Stomach (tissue), 9 donors: Measurements from ENCODE around the gene LOXHD1. TPM values are rescaled to one million over a fixed set of nuclear protein-coding genes. Genes with fewer than 3 reads are reported as not detected.

Experiments used
- DNase-seq, 2 donors: peaks; one replicate each; pipeline versions ENCODE4 v3.0.0 to v3.0.0-alpha.2; 2013 to 2019
- H3K27ac ChIP-seq, 5 donors: fragments of 200-600 bp in 4 of 5; sonication (generic) in 4 of 5; one replicate each; pipeline ENCODE4 v1.5.1; 2013 to 2019; ENCODE audit warnings: mild to moderate bottlenecking in 1 of 5, moderate library complexity in 1 of 5
- H3K27me3 ChIP-seq, 3 donors: fragments of 200-600 bp; sonication (generic); one replicate each; pipeline ENCODE4 v1.5.1; 2017 to 2019; ENCODE audit warnings: mixed run types in 1 of 3
- H3K36me3 ChIP-seq, 4 donors: fragments of 200-600 bp; sonication (generic); 1 replicate in 3 of 4; 2 replicates in 1 of 4; pipeline ENCODE4 v1.5.1; 2016 to 2019
- H3K4me1 ChIP-seq, 4 donors: fragments of 200-600 bp; sonication (generic); one replicate each; pipeline ENCODE4 v1.5.1; 2016 to 2019
- H3K4me3 ChIP-seq, 4 donors: fragments of 200-600 bp; sonication (generic) in 3 of 4; one replicate each; pipeline ENCODE4 v1.5.1; 2016 to 2019; ENCODE audit warnings: mild to moderate bottlenecking in 1 of 4
- H3K9me3 ChIP-seq, 4 donors: fragments of 200-600 bp; sonication (generic); one replicate each; pipeline ENCODE4 v1.5.1; 2016 to 2019
- EP300 ChIP-seq: sonication (generic); formaldehyde crosslinking; IDR thresholded peaks from one replicate; pipeline ENCODE4 v1.6.1; 2017; ENCODE audit warnings: antibody characterized with exemption
- POLR2A ChIP-seq, 4 donors: fragments of 450-650 bp; IDR thresholded peaks; one replicate each; pipeline ENCODE4 v1.6.1; 2016; ENCODE audit warnings: antibody characterized with exemption in 4 of 4, control low read depth in 2 of 4, mild to moderate bottlenecking in 1 of 4, moderate library complexity in 1 of 4
- POLR2AphosphoS5 ChIP-seq, 3 donors: sonication (generic); formaldehyde crosslinking; IDR thresholded peaks; one replicate each; pipeline ENCODE4 v1.6.1; 2016; ENCODE audit warnings: antibody characterized with exemption in 3 of 3
- WGBS, 5 donors: extraction: QIAGEN DNeasy Blood & Tissue Kit in 3 of 5; methylation state at CpG; one replicate each; pipeline versions ENCODE4 v1.1.5 to v1.1.7; 2013 to 2018; 5-methylcytosine and 5-hydroxymethylcytosine counted together
- intact Hi-C: fragments of 100-400 bp; cut with DNase I; formaldehyde crosslinking; loops from one replicate; pipeline ENCODE4 v1.15.1; 2023; ENCODE audit warnings: low total_unique reads
- polyA plus RNA-seq, 3 donors: library from polyadenylated mRNA; stranded (reverse); fragments of 200-250 nt; gene quantifications; one replicate each; pipeline ENCODE4 v1.2.3, GENCODE V29; 2013
- total RNA-seq, 5 donors: library from RNA; depleted of rRNA; stranded (reverse); fragments of >200 nt; gene quantifications; one replicate each; pipeline versions ENCODE4 v1.1.0 to v1.2.3, GENCODE V29; 2014 to 2016
- TF ChIP-seq, protein P1 (sequence below), 7 experiments: fragments of 450-650 bp in 4 of 7; fragments of 200-600 bp in 3 of 7; sonication (generic) in 3 of 7; IDR thresholded peaks; one replicate each; pipeline ENCODE4 v1.5.1; 2016 to 2019; ENCODE audit warnings: antibody characterized with exemption in 7 of 7, control low read depth in 2 of 7, mild to moderate bottlenecking in 1 of 7
- donor health status: healthy with polysubstance abuse.
- donor health status: Bipolar disorder and iron deficiency.
- donor health status: healthy.

LOXHD1 gene
- total and polyA plus RNA-seq, 8 donors = 0.03 to 1.3 (median 0.29) TPM; not detected in 4

DNA sequence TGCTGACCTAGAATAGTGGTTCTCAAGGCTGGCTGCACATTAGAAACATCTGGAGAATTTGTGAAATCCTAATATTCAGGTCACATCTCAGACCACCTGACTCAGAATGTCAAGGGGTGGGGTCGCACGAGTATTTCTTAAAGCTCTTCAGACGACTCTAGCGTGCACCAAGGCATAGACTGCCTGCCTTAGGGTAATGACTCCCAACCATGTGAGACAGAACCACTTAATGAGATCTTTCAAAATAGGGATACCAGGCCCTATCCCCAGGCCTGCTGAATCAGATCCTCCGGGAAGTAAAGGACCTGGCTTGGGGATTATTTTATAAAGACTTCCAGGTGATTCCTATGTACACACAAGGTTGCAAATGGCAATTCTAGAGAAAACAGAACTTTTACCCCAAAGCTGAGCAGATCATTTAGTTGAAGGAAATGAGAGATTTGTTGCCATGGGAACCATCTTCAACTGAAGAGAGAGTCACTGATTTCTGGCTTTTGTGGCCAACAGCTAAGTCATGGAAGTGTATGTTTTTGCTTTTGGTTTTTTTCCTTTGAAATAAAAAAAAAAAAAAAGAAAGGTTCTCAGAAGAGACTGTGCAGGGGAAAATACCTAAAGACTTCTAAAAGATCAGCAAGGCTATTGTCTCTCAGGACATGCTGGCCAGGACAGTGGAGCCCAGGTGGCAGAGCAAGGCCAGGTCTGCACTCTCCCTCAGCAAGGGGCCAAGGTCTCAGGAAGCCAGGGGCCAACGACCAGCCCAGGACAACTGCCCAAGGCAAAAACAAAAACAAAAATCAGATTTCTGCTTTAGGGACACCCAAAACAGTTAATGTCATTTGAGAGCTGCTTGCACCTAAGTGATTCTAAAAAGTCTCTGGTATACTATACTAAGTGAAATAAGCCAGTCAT lies 15.3 kb upstream of the LOXHD1 start:
- Histone ChIP-seq H3K36me3 (no peaks in the 10 kb centered on the region), H3K4me1 (no peaks in the 10 kb centered on the region), H3K27ac (no peak overlapping the region), H3K4me3 (no peak overlapping the region), H3K9me3 (no peaks in the 10 kb centered on the region), H3K27me3 (no peaks in the 10 kb centered on the region)
- intact Hi-C loops = no loop called here
- peak in 1 of 2 donors; percentile 41 for DNase-seq
- 69 to 76% (median 73%) methylated on average over 6 of the region's 6 CpGs for WGBS, 5 donors
- TF ChIP-seq, protein P1, sequence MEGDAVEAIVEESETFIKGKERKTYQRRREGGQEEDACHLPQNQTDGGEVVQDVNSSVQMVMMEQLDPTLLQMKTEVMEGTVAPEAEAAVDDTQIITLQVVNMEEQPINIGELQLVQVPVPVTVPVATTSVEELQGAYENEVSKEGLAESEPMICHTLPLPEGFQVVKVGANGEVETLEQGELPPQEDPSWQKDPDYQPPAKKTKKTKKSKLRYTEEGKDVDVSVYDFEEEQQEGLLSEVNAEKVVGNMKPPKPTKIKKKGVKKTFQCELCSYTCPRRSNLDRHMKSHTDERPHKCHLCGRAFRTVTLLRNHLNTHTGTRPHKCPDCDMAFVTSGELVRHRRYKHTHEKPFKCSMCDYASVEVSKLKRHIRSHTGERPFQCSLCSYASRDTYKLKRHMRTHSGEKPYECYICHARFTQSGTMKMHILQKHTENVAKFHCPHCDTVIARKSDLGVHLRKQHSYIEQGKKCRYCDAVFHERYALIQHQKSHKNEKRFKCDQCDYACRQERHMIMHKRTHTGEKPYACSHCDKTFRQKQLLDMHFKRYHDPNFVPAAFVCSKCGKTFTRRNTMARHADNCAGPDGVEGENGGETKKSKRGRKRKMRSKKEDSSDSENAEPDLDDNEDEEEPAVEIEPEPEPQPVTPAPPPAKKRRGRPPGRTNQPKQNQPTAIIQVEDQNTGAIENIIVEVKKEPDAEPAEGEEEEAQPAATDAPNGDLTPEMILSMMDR (IDR thresholded peaks at IDR 0.05) = no peak
- TF ChIP-seq EP300 (no peak), POLR2AphosphoS5 (IDR thresholded peaks at IDR 0.05) (no peak), POLR2A (IDR thresholded peaks at IDR 0.05) (no peak)

DNA sequence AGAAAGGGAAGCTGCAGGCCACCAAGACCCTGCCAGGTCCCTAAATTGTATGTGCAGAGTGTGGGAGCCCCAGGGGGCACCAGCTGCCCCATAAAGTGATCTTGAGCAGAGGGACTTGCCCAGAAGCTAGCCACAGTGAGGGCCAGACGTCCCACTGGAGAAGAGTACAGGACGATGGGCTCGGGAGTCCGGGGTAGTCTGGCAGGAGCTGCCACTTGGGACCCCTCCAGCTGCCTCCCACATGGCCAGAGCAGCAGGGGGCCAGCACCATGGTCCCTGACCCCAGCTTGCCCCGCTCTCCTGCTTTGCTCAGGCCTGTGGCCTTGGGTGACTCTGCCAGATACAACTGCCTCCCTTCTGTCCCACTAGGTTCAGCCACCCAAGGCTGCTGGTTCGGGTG lies 11.7 kb upstream of the LOXHD1 start:
- Histone ChIP-seq H3K4me3 (no peak overlapping the region), H3K9me3 (no peaks in the 10 kb centered on the region), H3K27me3 (no peaks in the 10 kb centered on the region), H3K4me1 (no peaks in the 10 kb centered on the region), H3K27ac (no peak overlapping the region), H3K36me3 (no peaks in the 10 kb centered on the region)
- DNase-seq = no peak
- WGBS, 5 donors = 75 to 90% (median 83%) methylated on average over 5 to 6 of the region's 6 CpGs; no CpG with 5 or more reads in 1 of the 5 donors
- intact Hi-C loops = loop anchor here (10.0 kb wide), 2 partner anchors 384 to 504 kb away; no protein-coding TSS in a partner anchor
- TF ChIP-seq POLR2AphosphoS5 (IDR thresholded peaks at IDR 0.05) = no peak
- TF ChIP-seq POLR2A (IDR thresholded peaks at IDR 0.05) = no peak
- TF ChIP-seq, protein P1 (IDR thresholded peaks at IDR 0.05) = no peak

DNA sequence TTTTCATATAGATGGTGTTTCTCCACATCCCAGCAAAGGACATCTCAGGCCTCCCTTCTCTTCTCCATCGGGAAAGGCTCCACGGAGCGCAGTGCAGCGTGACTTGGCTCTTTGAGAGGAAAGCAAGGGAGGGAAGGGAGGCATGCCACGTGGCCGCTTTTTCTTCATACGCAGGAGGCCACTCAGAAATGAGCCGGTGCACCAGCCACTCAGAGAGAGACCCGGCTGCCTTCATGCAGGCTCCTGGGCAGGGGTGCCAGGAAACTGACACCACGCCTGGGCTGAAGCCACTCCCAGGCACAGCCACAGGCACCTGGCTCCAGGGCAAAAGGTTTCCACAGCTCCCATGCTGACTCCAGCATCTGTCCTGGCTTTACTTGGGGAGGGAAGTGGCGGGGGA lies 11.1 kb upstream of the LOXHD1 start:
- H3K4me3 ChIP-seq = no peak overlapping the region
- intact Hi-C loops = loop anchor here (10.0 kb wide), 2 partner anchors 383 to 503 kb away; no protein-coding TSS in a partner anchor
- no peak for DNase-seq
- H3K4me1 ChIP-seq = no peaks in the 10 kb centered on the region
- TF ChIP-seq POLR2A (IDR thresholded peaks at IDR 0.05) (no peak), EP300 (no peak)
- no peaks in the 10 kb centered on the region for H3K9me3 ChIP-seq
- WGBS, 5 donors = 66 to 80% (median 77%) methylated on average over 10 to 11 of the region's 11 CpGs
- no peaks in the 10 kb centered on the region for H3K27me3 ChIP-seq
- H3K36me3 ChIP-seq = no peaks in the 10 kb centered on the region
- H3K27ac ChIP-seq = no peak overlapping the region

DNA sequence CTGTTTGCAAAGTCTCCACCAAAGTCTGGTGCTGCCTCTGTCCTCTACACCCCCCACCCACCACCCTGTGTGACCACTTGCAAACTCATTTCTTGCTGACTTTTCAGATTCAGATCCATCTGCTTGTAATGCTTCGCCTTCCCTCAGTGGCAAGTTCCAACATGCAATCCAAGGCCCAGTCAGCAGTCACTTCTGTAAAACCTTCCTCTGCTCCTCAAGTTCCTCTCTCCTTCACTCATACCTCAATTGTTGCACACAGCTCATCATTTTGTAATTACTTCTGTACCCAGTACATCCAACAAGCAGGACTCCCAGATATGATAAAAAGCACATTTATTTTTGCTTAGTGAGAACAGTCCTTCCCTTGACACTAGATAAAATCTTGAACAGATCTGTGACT lies 6.5 kb upstream of the LOXHD1 start:
- no peak overlapping the region for H3K27ac ChIP-seq

More for the DNA sequence above, 6.5 kb upstream of the LOXHD1 start:
- no peak for TF ChIP-seq EP300
- TF ChIP-seq POLR2AphosphoS5 (IDR thresholded peaks at IDR 0.05) = no peak
- TF ChIP-seq, protein P1 (IDR thresholded peaks at IDR 0.05) = no peak
- DNase-seq = no peak
- no peaks in the 10 kb centered on the region for H3K36me3 ChIP-seq
- no peaks in the 10 kb centered on the region for H3K4me1 ChIP-seq
- H3K27me3 ChIP-seq = no peaks in the 10 kb centered on the region
- H3K9me3 ChIP-seq = no peaks in the 10 kb centered on the region
- 86 to 97% (median 96%) methylated on average over 1 of the region's 1 CpG for WGBS, 5 donors
- H3K4me3 ChIP-seq = no peak overlapping the region
- intact Hi-C loops = loop anchor here (10.0 kb wide), 2 partner anchors 379 to 499 kb away; no protein-coding TSS in a partner anchor
